OCI-LY1 (cell line): ENCODE measurements around the gene IST1.

Experiments used
- CTCF ChIP-seq: fragments of 200-600 bp; sonication (generic), shearing (Covaris generic); IDR thresholded peaks from 2 replicates; pipeline ENCODE4 v1.5.1; 2017; ENCODE audit warnings: mild to moderate bottlenecking, antibody characterized with exemption, low read length, moderate library complexity, mixed read lengths
- EZH2 ChIP-seq: fragments of 200-600 bp; sonication (generic), shearing (Covaris generic); IDR thresholded peaks from 2 replicates; pipeline ENCODE4 v1.8.0; 2017; ENCODE audit warnings: borderline replicate concordance, mixed run types, mild to moderate bottlenecking, antibody characterized with exemption, low read length, moderate library complexity, mixed read lengths

- TF ChIP-seq EZH2 (no peak), CTCF (no peak)
Observed at GRCh38 chr16:71845639-71846430, 49.5 kb upstream of the IST1 start, which contains the start of gene ATXN1L.
